RPMI8226 (cell line): ENCODE data around the gene ZMIZ1.

Experiments
- DNase-seq: peaks from one replicate; pipeline ENCODE4 v3.0.0-alpha.2; 2015

Gene ZMIZ1

GRCh38 chr10:79178614-79179163, 109.9 kb downstream of the ZMIZ1 start:
- DNase-seq: no peak

GRCh38 chr10:79179164-79179956, 110.6 kb downstream of the ZMIZ1 start:
- DNase-seq: no peak

GRCh38 chr10:79179957-79180309, 111.2 kb downstream of the ZMIZ1 start:
- no peak for DNase-seq

- no peak for DNase-seq
Measured at GRCh38 chr10:79180414-79181221, 111.9 kb downstream of the ZMIZ1 start.

- DNase-seq: no peak
Measured at GRCh38 chr10:79181227-79181626, 112.5 kb downstream of the ZMIZ1 start.

GRCh38 chr10:79181698-79182521, 113.1 kb downstream of the ZMIZ1 start:
- DNase-seq: no peak

- no peak for DNase-seq
Measured at GRCh38 chr10:79182781-79183467, 114.2 kb downstream of the ZMIZ1 start.

- DNase-seq: no peak
Measured at GRCh38 chr10:79183468-79183865, 114.7 kb downstream of the ZMIZ1 start.

- peak; percentile 8 for DNase-seq
Measured at GRCh38 chr10:79184145-79184625, 115.4 kb downstream of the ZMIZ1 start.

- no peak for DNase-seq
Measured at GRCh38 chr10:79184657-79185056, 115.9 kb downstream of the ZMIZ1 start.

- no peak for DNase-seq
Measured at GRCh38 chr10:79185067-79185774, 116.5 kb downstream of the ZMIZ1 start.

GRCh38 chr10:79185796-79186374, 117.1 kb downstream of the ZMIZ1 start:
- no peak for DNase-seq

GRCh38 chr10:79186486-79187120, 117.8 kb downstream of the ZMIZ1 start:
- no peak for DNase-seq

GRCh38 chr10:79187121-79187940, 118.6 kb downstream of the ZMIZ1 start:
- DNase-seq: no peak

GRCh38 chr10:79188154-79188965, 119.6 kb downstream of the ZMIZ1 start:
- DNase-seq: no peak

GRCh38 chr10:79189181-79189580, 120.4 kb downstream of the ZMIZ1 start:
- DNase-seq: no peak

- no peak for DNase-seq
Measured at GRCh38 chr10:79189853-79190435, 121.2 kb downstream of the ZMIZ1 start.

GRCh38 chr10:79190740-79191261, 122.0 kb downstream of the ZMIZ1 start:
- no peak for DNase-seq
